ENCODE measurements around the gene PPDPF.

DNA sequence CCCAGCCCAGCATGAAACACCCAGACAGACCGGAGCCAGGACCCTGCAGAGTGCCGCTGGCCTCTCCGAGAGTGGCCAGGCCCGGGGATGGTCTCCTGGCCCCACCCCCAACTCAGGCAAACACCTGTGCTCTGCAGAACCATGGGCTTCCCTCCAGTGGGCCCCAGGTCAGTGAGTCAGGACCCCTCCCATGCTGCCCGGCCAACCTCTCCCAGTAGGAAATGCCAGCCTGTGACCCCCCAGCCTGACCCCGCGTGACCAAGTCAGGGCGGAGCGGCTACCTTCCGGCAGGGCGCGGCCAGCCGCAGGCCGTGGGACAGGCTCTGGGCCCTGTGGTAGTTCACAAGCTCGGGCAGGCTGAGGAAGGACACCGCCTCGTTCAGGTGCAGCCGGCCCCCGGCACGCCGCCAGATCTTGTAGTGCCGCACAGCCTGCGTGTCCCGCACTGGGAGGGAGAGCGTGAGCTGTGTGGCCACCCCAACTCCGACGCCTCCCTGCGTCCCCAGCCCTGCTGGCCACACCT is 13.4 kb downstream of the PPDPF start:
- TF ChIP-seq, protein P1, sequence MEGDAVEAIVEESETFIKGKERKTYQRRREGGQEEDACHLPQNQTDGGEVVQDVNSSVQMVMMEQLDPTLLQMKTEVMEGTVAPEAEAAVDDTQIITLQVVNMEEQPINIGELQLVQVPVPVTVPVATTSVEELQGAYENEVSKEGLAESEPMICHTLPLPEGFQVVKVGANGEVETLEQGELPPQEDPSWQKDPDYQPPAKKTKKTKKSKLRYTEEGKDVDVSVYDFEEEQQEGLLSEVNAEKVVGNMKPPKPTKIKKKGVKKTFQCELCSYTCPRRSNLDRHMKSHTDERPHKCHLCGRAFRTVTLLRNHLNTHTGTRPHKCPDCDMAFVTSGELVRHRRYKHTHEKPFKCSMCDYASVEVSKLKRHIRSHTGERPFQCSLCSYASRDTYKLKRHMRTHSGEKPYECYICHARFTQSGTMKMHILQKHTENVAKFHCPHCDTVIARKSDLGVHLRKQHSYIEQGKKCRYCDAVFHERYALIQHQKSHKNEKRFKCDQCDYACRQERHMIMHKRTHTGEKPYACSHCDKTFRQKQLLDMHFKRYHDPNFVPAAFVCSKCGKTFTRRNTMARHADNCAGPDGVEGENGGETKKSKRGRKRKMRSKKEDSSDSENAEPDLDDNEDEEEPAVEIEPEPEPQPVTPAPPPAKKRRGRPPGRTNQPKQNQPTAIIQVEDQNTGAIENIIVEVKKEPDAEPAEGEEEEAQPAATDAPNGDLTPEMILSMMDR (IDR thresholded peaks at IDR 0.05; ENCODE audit: insufficient read depth, low read length), result no peak
- TF ChIP-seq POLR2AphosphoS5 (IDR thresholded peaks at IDR 0.05; ENCODE audit: low read depth) (no peak), GABPA (IDR thresholded peaks at IDR 0.05; ENCODE audit: low read depth) (no peak)

Data from HL-60 (cell line).